K562 (cell line): ENCODE data around the gene TRAPPC12. TPM values are rescaled to one million over a fixed set of nuclear protein-coding genes. Genes with fewer than 3 reads are reported as not detected.

ENCODE experiments used
- ATAC-seq: fragments of 200-7000 bp; cut with Tn5 transposase; 3 replicates; pipeline ENCODE4 v1.9.1; 2020; ENCODE audit warnings: moderate library complexity
- BruUV-seq: library from RNA; stranded (reverse); fragments of 400-500 nt; replicated peaks from 2 replicates; lab custom pipeline; 2021; lab: Mats Ljungman, UMichigan
- CTCF ChIA-PET: fragments of 300-600 bp; formaldehyde crosslinking; extraction: SDS; loops from one replicate; lab custom pipeline; 2021; ENCODE audit warnings: low intra/inter-chr PET ratio; lab: Yijun Ruan, JAX
- POLR2A ChIA-PET: fragments of 300-600, 350-650 bp; sonication (Branson Sonifier 250); formaldehyde crosslinking; extraction: SDS; loops from one replicate; lab custom pipeline; 2021; ENCODE audit warnings: antibody characterized with exemption, inconsistent platforms; lab: Yijun Ruan, JAX
- DNase-seq, 4 experiments: peaks; one replicate each; pipeline versions ENCODE4 v3.0.0 to v3.0.0-alpha.2; 2011 to 2018; ENCODE audit warnings: low spot score in 3 of 4, mixed read lengths in 3 of 4; ENCODE audit errors: extremely low read depth in 1 of 4
- FAIRE-seq: peaks from 2 replicates; lab custom pipeline; 2011; peaks lifted over from hg19 to GRCh38; lab: Jason Lieb, UNC
- H2AFZ ChIP-seq: 2 replicates; pipeline ENCODE4 v1.6.0; 2011; ENCODE audit warnings: low read depth, low read length, control low read depth, inconsistent platforms
- H3K27ac ChIP-seq: fragments of 200-600 bp; 3 replicates; pipeline ENCODE4 v1.8.0; 2011; ENCODE audit warnings: low read depth, mild to moderate bottlenecking, control low read depth, inconsistent platforms, low read length, moderate library complexity, mixed read lengths; ENCODE audit errors: extremely low read depth
- H3K27me3 ChIP-seq, 2 experiments: fragments of 300-600 bp in 1 of 2; 2 replicates in 1 of 2; 3 replicates in 1 of 2; pipeline versions ENCODE4 v1.6.0 to v1.8.0; 2011; ENCODE audit warnings: inconsistent platforms in 2 of 2, low read length in 2 of 2, mild to moderate bottlenecking in 1 of 2, mixed read lengths in 1 of 2, moderate library complexity in 1 of 2; ENCODE audit not compliant: control insufficient read depth in 2 of 2, insufficient read depth in 2 of 2
- H3K36me3 ChIP-seq: fragments of 300-600 bp; 3 replicates; pipeline ENCODE4 v1.8.0; 2011; ENCODE audit warnings: mild to moderate bottlenecking, low read length, inconsistent platforms; ENCODE audit not compliant: control insufficient read depth, insufficient read depth
- H3K4me1 ChIP-seq, 2 experiments: fragments of 200-600 bp in 1 of 2; replicated peaks in 1 of 2; 2 replicates in 1 of 2; 3 replicates in 1 of 2; pipeline versions ENCODE4 v1.5.1 to v1.8.0; 2011; ENCODE audit warnings: inconsistent platforms in 2 of 2, low read length in 2 of 2, mild to moderate bottlenecking in 1 of 2, mixed read lengths in 1 of 2, moderate library complexity in 1 of 2; ENCODE audit not compliant: control insufficient read depth in 2 of 2, insufficient read depth in 2 of 2
- H3K4me2 ChIP-seq: 2 replicates; pipeline ENCODE4 v1.6.1; 2011; ENCODE audit warnings: low read length, control low read depth, inconsistent platforms, mixed read lengths; ENCODE audit not compliant: insufficient read depth
- H3K4me3 ChIP-seq: fragments of 200-600 bp; sonication (generic), shearing (Covaris generic); 2 replicates; pipeline ENCODE4 v1.5.1; 2016; ENCODE audit warnings: control low read depth, inconsistent platforms
- H3K79me2 ChIP-seq: fragments of 200-600 bp; 3 replicates; pipeline ENCODE4 v1.8.0; 2011; ENCODE audit warnings: low read length, inconsistent platforms; ENCODE audit not compliant: control insufficient read depth, insufficient read depth
- H3K9ac ChIP-seq, 2 experiments: 2 replicates each; pipeline versions ENCODE4 v1.6.0 to v1.6.1; 2011; ENCODE audit warnings: low read depth in 2 of 2, low read length in 2 of 2, control low read depth in 1 of 2, inconsistent platforms in 1 of 2, mild to moderate bottlenecking in 1 of 2, mixed read lengths in 1 of 2; ENCODE audit not compliant: insufficient read depth in 1 of 2
- H3K9me1 ChIP-seq: one replicate; pipeline ENCODE4 v1.6.0; 2011; ENCODE audit warnings: inconsistent platforms, mild to moderate bottlenecking, low read length, moderate library complexity; ENCODE audit not compliant: control insufficient read depth, insufficient read depth
- H3K9me3 ChIP-seq: replicated peaks from 2 replicates; pipeline ENCODE4 v1.5.1; 2011; ENCODE audit warnings: low read depth, low read length, inconsistent platforms; ENCODE audit not compliant: control insufficient read depth, insufficient read depth
- H4K20me1 ChIP-seq: replicated peaks from 2 replicates; pipeline ENCODE4 v1.6.1; 2011; ENCODE audit warnings: low read length, inconsistent platforms, mixed read lengths; ENCODE audit not compliant: control insufficient read depth, insufficient read depth
- CC2D1A ChIP-seq: fragments of 450-650 bp; IDR thresholded peaks from 2 replicates; pipeline ENCODE4 v1.6.1; 2017; ENCODE audit warnings: mild to moderate bottlenecking
- CREB3L1 ChIP-seq: fragments of 450-650 bp; IDR thresholded peaks from 2 replicates; pipeline ENCODE4 v1.6.1; 2014; ENCODE audit warnings: low read depth, mild to moderate bottlenecking, moderate library complexity, borderline replicate concordance
- ESRRA ChIP-seq: fragments of 450-650 bp; IDR thresholded peaks from 2 replicates; pipeline ENCODE4 v1.6.1; 2014; ENCODE audit warnings: low read depth, mild to moderate bottlenecking, moderate library complexity, borderline replicate concordance
- FOXA3 ChIP-seq, 2 experiments: fragments of 450-650 bp in 1 of 2; sonication (generic) in 1 of 2; formaldehyde crosslinking; IDR thresholded peaks in 1 of 2; conservative IDR thresholded peaks in 1 of 2; 2 replicates each; pipeline versions ENCODE4 v1.4.0 to v1.8.0; 2020 to 2022; ENCODE audit warnings: mild to moderate bottlenecking in 2 of 2, missing genetic modification reagents in 1 of 2
- IRF9 ChIP-seq: fragments of 450-650 bp; IDR thresholded peaks from 2 replicates; pipeline ENCODE4 v1.6.1; 2016; ENCODE audit warnings: missing biosample characterization, missing genetic modification characterization
- NCOA1 ChIP-seq: fragments of 450-650 bp; IDR thresholded peaks from 2 replicates; pipeline ENCODE4 v1.6.1; 2016; ENCODE audit warnings: low read depth
- NUFIP1 ChIP-seq: fragments of 450-650 bp; IDR thresholded peaks from 2 replicates; pipeline ENCODE4 v1.6.1; 2018; ENCODE audit not compliant: partially characterized antibody
- POLR2AphosphoS5 ChIP-seq: IDR thresholded peaks from 2 replicates; pipeline ENCODE4 v1.6.1; 2011; ENCODE audit warnings: mild to moderate bottlenecking, low read depth, low read length, moderate library complexity; ENCODE audit not compliant: control insufficient read depth, insufficient read depth
- ZNF232 ChIP-seq: sonication (generic); formaldehyde crosslinking; IDR thresholded peaks from 2 replicates; pipeline ENCODE4 v1.8.0; 2022; ENCODE audit warnings: mild to moderate bottlenecking, missing genetic modification reagents
- ZNF551 ChIP-seq: fragments of 250-450 bp; sonication (Bioruptor Pico); IDR thresholded peaks from 2 replicates; pipeline ENCODE4 v1.5.0; 2021; ENCODE audit warnings: mild to moderate bottlenecking, moderate library complexity
- WGBS: fragments of 100-300 bp; shearing (Covaris generic); methylation state at CpG from one replicate; pipeline ENCODE4 v1.1.6; 2016; ENCODE audit warnings: low coverage, mixed read lengths; ENCODE audit not compliant: insufficient coverage; ENCODE audit errors: missing lambda C conversion rate; 5-methylcytosine and 5-hydroxymethylcytosine counted together
- in situ Hi-C: fragments of 300-500 bp; cut with MboI; formaldehyde crosslinking; loops from 4 replicates; pipeline ENCODE4 v1.15.0; 2018; ENCODE audit warnings: inconsistent platforms, mixed read lengths
- intact Hi-C: fragments of 100-400 bp; cut with micrococcal nuclease; formaldehyde crosslinking; loops from 2 replicates; pipeline ENCODE4 v1.14.2; 2022
- polyA plus RNA-seq, 8 experiments: library from polyadenylated mRNA; depleted of rRNA in 4 of 8; stranded (reverse) in 5 of 8; unstranded in 3 of 8; fragments of >200 nt; fragmentation: Nextera tagmentation in 2 of 8; fragmentation: Illumina TruSeq in 1 of 8; extraction: Ambion mirVana in 2 of 8; extraction: Trizol in 1 of 8; gene quantifications; 2 replicates each; pipeline versions ENCODE4 v1.2.1 to v1.2.3, GENCODE V29; 2011 to 2014; ENCODE audit warnings: inconsistent platforms in 1 of 8, missing spikeins in 1 of 8
- total RNA-seq, 7 experiments: library from RNA; depleted of rRNA in 6 of 7; stranded (reverse); fragments of >200 nt in 6 of 7; fragmentation: Illumina TruSeq in 2 of 7; extraction: Trizol in 2 of 7; gene quantifications; 2 replicates each; pipeline versions ENCODE4 v1.2.1 to v1.2.3, GENCODE V29; 2011 to 2021; ENCODE audit warnings: low replicate concordance in 1 of 7
- TF ChIP-seq, protein P1 (sequence below): fragments of 250-450 bp; sonication (Bioruptor Pico); IDR thresholded peaks from 2 replicates; pipeline ENCODE4 v1.8.0; 2021; ENCODE audit warnings: borderline replicate concordance, mild to moderate bottlenecking, moderate library complexity; ENCODE audit not compliant: poor library complexity, severe bottlenecking
- TF ChIP-seq, protein P2 (sequence below): fragments of 250-450 bp; sonication (Bioruptor Pico); IDR thresholded peaks from 2 replicates; pipeline ENCODE4 v1.4.0; 2020; ENCODE audit warnings: mild to moderate bottlenecking

TRAPPC12 gene
- total and polyA plus RNA-seq, 9 of the 15 experiments (the other 6 are each of a cell fraction or from before 2014, with no cell fraction given): 8.0 to 75.2 (median 39.1) TPM

- TF ChIP-seq ESRRA: no peak
- TF ChIP-seq, protein P1, sequence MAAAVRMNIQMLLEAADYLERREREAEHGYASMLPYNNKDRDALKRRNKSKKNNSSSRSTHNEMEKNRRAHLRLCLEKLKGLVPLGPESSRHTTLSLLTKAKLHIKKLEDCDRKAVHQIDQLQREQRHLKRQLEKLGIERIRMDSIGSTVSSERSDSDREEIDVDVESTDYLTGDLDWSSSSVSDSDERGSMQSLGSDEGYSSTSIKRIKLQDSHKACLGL: no peak
- no peak for TF ChIP-seq ZNF551
- TF ChIP-seq FOXA3 (CRISPR knock-in tag; conservative IDR thresholded peaks at IDR 0.05 in 1 of 2, IDR thresholded peaks at IDR 0.05 in 1 of 2): no peak
- no peak for TF ChIP-seq NCOA1
- TF ChIP-seq ZNF232 (CRISPR knock-in tag): no peak
Observed at GRCh38 chr2:3457524-3458395, 78.3 kb downstream of the TRAPPC12 start (continued).

- peaks cover 41% of the 10 kb centered on the region; the same call in 2 of the 3 replicates for H3K36me3 ChIP-seq
- no peaks in the 10 kb centered on the region for H3K27me3 ChIP-seq
- no peaks in the 10 kb centered on the region for H3K79me2 ChIP-seq
- no peak overlapping the region for H3K27ac ChIP-seq
- ATAC-seq (peak; percentile 11; the same call in 1 of the 3 replicates), FAIRE-seq (no peak), DNase-seq (peak in 2 of 4 experiments; percentile 28 to 30)
- no peak overlapping the region for H3K4me3 ChIP-seq
- no peaks in the 10 kb centered on the region for H3K9me3 ChIP-seq
- WGBS: 66% methylated on average over 10 of the region's 10 CpGs
- no peak overlapping the region for H2AFZ ChIP-seq
- POLR2A ChIA-PET: interaction anchor here (0.6 to 1.5 kb wide), 2 partner anchors 9 to 196 kb away, joined by 3 to 4 read pairs; no protein-coding TSS in a partner anchor
- peak overlapping the region in 1 of 2 experiments; percentile 18; a peak in 2 of 4 replicates for H3K9ac ChIP-seq
- peaks cover 3% of the 10 kb centered on the region; the same call in 1 of the 2 replicates for H4K20me1 ChIP-seq
- H3K4me2 ChIP-seq: no peak overlapping the region
- in situ Hi-C loops (no loop called here), intact Hi-C loops (no loop called here)
- peaks cover 8 to 37% of the 10 kb centered on the region in 2 experiments; a peak in 4 of 5 replicates for H3K4me1 ChIP-seq
- CTCF ChIA-PET: no interaction called here
- no TSS peak for BruUV-seq
- peaks cover 5% of the 10 kb centered on the region for H3K9me1 ChIP-seq
- TF ChIP-seq, protein P2, sequence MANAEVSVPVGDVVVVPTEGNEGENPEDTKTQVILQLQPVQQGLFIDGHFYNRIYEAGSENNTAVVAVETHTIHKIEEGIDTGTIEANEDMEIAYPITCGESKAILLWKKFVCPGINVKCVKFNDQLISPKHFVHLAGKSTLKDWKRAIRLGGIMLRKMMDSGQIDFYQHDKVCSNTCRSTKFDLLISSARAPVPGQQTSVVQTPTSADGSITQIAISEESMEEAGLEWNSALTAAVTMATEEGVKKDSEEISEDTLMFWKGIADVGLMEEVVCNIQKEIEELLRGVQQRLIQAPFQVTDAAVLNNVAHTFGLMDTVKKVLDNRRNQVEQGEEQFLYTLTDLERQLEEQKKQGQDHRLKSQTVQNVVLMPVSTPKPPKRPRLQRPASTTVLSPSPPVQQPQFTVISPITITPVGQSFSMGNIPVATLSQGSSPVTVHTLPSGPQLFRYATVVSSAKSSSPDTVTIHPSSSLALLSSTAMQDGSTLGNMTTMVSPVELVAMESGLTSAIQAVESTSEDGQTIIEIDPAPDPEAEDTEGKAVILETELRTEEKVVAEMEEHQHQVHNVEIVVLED: no peak
- TF ChIP-seq NUFIP1: no peak
- TF ChIP-seq CREB3L1: no peak
- no peak for TF ChIP-seq POLR2AphosphoS5
- TF ChIP-seq CC2D1A: no peak
- no peak for TF ChIP-seq IRF9 (tag)
Observed at GRCh38 chr2:3458396-3459184, 79.1 kb downstream of the TRAPPC12 start.
